ENCODE measurements around the gene FUT6.
"Not testable (repeated sequence)": the region's sequence is repeated elsewhere in the genome, so short reads cannot be mapped to it uniquely, and the experiment has no call there.

FUT6 gene

DNA sequence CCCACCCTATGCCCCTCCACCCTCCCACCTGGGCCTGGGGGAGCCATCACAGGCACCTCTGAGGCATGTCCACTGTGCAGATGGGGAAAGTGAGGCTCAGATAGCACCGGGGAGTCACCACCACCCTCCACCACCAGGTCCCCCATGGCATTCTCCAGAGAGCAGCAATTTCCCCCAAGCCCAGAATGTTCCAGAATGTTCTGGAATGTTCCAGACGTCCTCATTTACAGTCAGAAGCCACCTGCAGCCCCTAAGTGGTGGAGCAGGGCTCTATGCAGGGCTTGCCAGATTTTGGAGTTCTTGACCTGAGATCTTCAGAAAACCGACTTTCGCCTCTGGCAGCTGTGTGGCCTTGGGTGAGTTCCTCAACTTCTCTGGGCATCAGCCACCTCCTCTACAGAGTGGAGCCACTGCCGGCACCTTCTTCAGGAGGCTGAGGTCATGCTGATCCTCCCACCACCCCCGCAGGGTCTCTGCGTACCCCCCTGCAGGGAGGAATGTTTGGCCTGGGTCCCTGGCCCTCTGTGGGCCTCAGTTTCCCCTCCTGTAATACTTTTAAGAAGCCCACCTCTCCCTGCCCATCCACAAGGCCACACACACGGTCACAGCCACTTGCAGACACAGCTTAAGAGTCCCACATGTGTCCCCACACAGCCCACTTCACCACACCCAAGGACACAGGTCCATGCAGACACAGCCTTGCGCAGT is 24.7 kb upstream of the FUT6 start:
- no peak for DNase-seq (ENCODE audit: low read depth, low spot score)

DNA sequence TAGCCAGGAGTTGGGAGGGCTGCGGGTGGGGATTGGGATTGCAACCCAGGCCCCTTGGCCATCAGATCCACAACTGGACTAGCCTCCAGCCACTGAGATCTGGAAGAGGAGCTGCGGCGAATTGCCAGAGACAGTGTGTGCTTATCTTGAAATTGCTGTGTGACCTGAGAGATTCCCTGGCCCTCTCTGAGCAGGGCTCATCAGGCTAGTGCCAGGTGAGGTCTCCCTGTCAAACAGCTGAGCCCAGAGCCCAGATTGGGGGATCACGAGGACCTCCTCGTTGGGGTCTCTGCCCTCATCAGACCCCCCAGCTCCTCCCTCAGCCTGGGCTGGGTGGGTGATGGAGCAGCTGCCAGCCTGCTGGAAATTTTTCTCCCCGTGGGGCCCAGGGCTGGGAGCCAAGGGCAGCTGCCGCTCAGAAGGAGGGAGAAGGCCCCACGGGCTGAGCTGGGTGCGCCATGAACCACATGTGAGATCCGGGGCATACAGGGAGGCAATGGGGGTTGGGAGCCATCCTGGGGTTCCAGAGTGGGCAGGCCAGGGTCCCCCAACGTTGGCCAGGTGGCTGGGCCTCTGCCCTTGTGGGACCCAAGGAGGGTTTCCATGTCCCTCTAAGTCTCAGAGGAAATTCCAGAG is 23.6 kb upstream of the FUT6 start:
- H3K4me3 ChIP-seq (ENCODE audit: low read length): no peak overlapping the region
- no peak for DNase-seq (ENCODE audit: low read depth, low spot score)

More for the DNA sequence above, 24.7 kb upstream of the FUT6 start:
- no peak overlapping the region for H3K4me3 ChIP-seq (ENCODE audit: low read length)

DNA sequence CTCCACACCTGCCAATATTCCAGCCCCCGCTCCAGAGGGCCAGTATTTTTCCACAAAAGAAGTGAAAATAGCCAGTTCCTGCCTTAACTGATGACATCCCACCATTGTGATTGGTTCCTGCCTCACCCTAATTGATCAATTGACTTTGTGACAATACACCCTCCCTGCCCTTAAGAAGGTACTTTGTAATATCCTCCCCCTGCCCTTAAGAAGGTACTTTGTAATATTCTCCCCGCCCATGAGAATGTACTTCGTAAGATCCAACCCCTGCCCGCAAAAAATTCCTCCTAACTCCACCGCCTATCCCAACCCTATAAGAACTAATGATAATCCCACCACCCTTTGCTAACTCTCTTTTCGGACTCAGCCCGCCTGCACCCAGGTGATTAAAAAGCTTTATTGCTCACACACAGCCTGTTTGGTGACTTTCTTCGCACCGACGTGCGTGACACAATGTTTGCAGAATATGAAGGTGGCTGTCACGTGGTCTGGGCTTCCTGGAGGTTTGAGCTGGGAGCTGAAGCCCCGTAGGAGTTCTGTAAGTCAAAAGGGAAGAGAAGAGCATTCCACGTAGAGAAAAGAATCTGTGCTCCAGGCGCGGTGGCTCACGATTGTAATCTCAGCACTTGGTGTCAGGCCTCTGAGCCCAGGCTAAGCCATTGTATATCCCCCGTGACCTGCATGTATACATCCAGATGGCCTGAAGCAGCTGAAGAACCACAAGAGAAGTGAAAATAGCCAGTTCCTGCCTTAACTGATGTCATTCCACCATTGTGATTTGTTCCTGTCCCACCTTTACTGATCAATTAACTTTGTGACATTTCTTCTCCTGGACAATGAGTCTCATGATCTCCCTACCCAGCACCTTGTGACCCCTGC is 17.9 kb upstream of the FUT6 start:
- no peak overlapping the region for H3K4me3 ChIP-seq (ENCODE audit: low read length)
- DNase-seq (ENCODE audit: low read depth, low spot score): no peak

DNA sequence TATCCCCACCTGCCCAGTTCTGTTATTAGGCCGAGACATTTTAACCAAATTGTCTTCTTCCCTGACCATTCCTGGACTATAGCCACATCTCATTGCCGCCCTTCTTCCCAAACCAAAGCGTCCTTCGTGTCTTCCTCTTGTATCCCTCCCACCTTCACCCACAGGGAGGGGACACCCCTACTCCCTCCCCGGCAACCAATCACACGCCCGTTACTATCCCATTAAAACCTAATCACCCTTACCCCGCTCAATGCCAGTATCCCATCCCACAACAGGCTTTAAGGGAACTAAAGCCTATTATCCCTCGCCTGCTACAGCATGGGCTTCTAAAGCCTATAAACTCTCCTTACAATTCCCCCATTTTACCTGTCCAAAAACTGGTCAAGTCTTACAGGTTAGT is 15.6 kb upstream of the FUT6 start:
- not testable (repeated sequence) for H3K4me3 ChIP-seq (ENCODE audit: low read length); DNase-seq (ENCODE audit: low read depth, low spot score)

DNA sequence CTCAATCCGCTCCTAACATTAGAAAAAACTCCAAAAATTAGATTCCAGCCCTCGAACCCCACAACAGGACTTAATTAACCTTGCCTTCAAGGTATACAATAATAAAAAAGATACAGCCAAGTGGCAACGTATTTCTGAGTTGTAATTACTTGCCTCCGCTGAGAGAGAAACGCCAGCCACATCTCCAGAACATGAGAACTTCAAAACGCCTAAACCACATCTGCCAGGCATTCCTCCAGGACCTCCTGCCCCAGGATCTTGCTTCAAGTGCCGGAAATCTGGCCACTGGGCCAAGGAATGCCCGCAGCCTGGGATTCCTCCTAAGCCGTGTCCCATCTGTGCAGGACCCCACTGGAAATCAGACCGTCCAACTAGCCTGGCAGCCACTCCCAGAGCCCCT is 14.6 kb upstream of the FUT6 start:
- H3K4me3 ChIP-seq (ENCODE audit: low read length); DNase-seq (ENCODE audit: low read depth, low spot score): not testable (repeated sequence)

DNA sequence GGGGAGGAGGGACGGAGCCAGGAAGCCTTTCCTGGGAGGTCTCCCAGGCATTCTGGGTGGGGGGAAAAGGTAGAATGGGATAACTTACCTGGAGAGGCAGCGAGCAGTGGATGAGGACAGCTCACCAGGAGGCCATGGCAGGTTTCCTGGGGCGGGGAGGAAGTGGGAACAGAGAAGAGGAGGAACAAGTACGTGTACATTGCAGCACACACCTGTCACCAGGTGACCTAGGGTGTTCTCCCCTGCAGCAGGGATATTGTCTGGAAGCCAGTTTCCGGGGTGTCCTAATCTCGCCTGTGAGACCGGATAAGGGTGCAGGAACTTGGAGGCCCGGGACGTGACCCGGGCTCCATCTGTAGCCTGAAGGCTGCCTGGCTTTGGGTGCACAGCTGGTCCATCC is 11.8 kb upstream of the FUT6 start, which contains the start of gene FUT3:
FUT3 (minus strand) TSS at position 148 of the 400 bp plus-strand sequence.
- DNase-seq (ENCODE audit: low read depth, low spot score): no peak
- H3K4me3 ChIP-seq (ENCODE audit: low read length): no peak within 1 kb of the TSS

DNA sequence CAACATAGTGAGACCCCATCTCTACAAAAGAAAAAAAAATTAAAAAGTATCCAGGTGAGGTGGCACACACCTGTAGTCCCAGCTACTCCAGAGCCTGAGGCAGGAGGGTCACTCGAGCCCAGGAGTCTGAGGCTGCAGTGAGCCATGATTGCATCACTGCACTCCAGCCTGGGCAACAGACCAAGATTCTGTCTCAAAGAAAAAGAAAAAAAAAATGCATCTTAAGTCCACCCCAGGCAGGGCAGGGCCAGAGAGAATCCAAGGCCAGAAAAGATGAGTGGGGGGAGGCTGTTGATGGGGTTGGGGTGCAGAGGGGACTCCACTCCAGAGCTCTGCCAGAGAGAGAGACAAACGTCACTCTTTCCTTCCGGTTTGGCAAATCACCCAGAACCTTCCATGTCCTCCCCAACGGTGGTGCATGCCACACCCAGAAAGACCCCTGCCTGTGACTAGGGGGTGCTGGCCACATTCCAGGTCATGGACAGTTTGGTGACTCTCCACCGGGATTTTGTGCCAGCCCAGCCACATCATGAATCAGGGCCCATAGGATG is 11.3 kb upstream of the FUT6 start:
- no peak overlapping the region for H3K4me3 ChIP-seq (ENCODE audit: low read length)
- DNase-seq (ENCODE audit: low read depth, low spot score): no peak

DNA sequence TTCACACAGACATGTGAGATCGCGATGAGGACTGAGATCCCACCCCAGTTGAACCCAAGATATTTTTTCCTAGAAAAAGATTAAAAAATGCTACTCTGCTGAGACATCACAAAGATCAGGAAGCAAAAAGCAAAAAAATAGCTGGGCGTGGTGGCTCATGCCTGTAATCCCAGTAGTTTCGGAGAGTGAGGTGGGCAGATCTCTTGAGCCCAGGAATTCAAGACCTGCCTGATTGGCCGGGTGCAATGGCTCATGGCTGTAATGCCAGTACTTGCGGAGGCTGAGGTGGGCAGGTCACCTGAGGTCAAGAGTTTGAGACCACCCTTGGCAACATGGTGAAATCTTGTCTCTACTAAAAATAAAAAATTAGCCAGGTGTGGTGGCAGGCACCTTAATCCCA is 10.7 kb upstream of the FUT6 start:
- no peak overlapping the region for H3K4me3 ChIP-seq (ENCODE audit: low read length)
- DNase-seq (ENCODE audit: low read depth, low spot score): no peak

DNA sequence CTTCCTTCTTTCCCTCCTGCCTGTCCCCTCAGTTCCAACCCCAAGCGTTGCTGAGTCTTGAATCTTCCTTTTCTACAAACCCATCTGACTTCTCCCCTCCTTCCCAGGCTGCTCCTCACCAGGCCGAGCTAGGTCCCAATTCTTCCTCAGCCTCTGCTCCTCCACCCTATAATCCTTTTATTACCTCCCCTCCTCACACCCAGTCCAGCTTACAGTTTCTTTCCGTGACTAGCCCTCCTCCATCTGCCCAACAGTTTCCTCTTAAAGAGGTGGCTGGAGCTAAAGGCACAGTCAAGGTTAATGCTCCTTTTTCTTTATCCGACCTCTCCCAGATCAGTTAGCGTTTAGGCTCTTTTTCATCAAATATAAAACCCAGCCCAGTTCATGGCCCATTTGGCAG is 9.1 kb upstream of the FUT6 start:
- not testable (repeated sequence) for H3K4me3 ChIP-seq (ENCODE audit: low read length); DNase-seq (ENCODE audit: low read depth, low spot score)

DNA sequence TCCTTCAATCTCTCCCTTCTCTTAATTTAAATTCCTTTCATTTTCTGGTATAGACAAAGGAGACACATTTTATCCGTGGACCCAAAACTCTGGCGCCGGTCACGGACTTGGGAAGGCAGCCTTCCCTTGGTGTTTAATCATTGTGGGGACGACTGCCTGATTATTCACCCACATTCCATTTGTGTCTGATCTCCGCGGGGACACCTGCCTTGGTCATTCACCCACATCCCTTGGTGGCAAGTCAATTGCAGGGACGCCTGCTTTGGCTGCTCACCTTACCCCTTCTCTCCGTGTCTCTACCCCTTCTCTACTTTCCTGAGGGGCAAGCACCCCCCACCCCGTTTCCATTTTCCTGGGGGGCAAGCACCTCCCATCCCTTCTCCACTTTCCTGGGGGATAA is 8.3 kb upstream of the FUT6 start:
- not testable (repeated sequence) for H3K4me3 ChIP-seq (ENCODE audit: low read length); DNase-seq (ENCODE audit: low read depth, low spot score)

DNA sequence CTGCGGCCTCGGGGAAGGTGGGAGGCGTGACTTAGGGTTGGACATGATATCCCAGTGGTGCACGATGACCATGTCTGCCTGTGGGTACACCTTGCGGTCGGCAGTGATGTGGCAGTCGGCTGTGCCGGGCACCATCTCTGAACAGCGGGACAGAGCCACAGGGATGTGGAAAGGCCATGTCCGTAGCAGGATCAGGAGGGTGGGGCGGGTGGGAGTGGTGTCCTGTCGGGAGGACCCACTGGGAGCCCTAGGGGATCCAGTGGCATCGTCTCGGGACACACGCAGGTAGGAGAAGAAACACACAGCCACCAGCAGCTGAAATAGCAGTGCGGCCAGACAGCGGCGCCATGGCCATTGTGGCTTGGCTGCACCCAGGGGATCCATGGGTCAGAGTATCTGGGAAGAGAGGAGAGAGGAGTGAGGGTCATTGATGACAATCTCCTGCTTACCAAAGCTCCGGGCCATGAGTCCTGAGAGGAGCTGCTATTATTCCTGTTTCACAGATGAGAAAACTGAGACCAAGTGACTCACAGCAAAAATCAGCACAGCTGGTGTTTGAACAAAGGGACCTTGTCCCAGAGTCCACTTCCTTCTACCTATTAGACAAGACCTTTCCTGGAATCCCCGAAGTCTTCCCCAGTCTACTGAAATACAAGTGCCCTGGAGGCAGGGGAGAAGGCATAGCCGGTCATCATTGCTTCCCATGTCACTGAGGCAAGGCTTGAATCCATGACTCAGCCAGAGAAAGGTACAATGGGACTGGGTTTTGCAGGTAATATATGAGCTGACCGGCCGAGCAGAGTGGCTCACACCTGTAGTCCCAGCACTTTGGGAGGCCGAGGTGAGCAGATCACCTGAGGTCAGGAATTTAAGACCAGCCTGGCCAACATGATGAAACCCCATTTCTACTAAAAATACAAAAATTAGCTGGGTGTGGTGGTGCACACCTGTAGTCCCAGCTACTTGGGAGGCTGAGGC is 5.2 kb upstream of the FUT6 start:
- H3K4me3 ChIP-seq (ENCODE audit: low read length): no peak overlapping the region
- DNase-seq (ENCODE audit: low read depth, low spot score): no peak

DNA sequence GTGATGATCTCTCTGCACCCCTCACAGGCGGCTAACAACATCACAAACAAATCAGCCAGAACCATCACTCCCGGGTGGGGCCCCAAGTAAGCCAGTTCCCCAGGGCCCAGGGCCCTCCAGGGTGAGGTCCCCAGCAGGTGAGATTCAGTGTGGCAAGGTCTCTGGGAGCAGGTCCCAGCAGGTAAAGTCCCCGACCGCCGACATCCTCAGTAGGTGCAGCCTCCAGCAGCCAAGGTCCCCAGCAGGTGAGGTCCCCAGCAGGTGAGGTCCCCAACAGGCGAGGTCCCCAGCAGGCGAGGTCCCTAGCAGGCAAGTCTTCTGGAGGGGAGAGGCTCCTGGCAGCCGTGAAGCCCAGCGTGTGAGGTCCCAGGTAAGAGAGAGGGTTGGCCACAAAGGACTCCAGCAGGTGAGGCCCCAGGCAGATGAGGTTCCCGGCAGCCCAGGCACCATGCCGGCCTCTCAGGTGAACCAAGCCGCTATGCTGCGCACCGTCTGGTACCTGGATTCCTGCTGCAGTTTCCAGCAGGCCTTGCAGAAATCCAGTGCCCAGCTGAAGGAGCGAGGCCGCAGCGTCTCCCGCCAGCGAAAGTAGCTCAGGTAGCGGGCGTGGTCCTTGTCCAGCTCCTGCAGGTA is 3.9 kb upstream of the FUT6 start:
- H3K4me3 ChIP-seq (ENCODE audit: low read length): no peak overlapping the region
- DNase-seq (ENCODE audit: low read depth, low spot score): no peak

DNA sequence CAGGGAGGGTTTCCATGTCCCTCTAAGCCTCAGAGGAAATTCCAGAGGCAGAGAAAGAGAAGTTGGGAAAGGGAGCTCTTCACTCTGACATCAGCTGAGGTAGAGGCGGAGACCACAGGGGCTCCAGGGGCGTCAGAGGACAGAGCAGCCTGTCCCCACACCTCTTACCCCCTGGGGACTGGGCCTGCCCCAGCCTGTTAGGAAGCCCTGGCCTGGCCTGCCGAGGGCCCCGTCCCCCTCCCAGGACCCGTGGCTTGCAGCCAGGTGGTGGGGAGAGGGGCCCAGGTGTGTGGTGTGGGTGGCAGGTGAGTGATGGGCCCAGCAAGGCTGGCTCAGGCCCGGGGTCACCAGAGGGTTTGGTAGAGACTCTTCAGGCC is 2.2 kb upstream of the FUT6 start:
- DNase-seq (ENCODE audit: low read depth, low spot score); H3K4me3 ChIP-seq (ENCODE audit: low read length): not testable (repeated sequence)

DNA sequence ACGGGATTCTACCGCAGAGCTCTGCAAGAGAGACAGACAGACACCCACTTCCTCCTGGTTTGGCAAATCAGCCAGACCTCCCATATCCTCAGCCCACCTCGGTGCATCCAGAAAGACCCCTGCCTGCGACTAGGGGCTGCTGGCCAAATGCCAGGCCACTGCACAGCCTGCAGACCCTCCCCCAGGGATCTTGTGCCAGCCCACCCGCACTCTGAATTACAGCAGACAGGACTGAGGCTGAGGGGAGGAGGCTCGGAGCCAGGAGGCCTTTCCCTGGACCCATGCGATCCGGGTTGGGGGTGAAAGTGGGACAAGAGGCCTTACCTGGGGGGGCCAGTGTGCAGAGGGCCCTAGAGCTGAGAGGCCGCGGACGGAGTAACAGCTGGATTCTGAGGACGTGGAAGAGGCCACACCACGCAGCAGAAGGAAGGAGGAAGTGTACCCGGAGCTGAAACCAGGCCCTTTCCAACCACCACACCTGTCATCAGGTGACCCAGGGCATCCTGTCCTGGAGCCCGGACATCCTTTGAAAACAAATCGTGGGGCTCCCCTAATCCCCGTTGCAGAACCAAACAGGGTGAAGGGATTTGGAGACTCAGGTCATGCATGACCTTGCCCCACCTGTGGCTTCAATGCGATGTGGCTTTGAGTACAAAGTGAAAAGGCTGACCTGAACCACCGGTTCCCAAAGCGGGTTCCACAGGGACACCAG is 993 bp downstream of the FUT6 start:
- DNase-seq (ENCODE audit: low read depth, low spot score): no peak
- no peak overlapping the region for H3K4me3 ChIP-seq (ENCODE audit: low read length)

DNA sequence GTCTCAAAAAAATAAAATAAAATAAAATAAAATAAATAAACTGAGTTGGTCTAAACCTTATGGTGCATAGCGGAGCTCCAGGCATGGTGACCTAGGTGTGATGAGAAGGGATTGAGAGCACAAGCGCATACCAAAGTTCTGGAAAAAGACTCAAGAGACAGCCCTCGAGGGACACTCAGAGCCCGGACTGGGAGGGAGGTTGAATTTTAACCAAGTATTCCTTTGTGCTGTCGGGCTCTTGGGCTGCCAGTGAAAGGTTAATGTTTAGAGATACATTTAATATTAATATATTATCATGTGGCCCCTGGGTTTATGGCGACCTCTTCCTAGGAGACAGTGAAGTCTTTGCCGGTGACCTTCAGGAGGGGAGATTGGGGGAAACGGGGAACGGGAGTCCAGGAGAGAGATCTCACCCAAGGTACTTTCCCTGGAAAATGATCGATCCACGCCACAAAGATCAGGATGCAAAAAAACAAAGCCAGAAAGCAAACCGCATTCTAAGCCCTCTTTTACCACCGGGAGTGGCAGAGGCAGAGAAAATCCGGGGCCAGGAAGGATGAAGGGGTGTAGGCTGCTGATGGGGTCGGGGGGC is 1.6 kb downstream of the FUT6 start:
- no peak for DNase-seq (ENCODE audit: low read depth, low spot score)
- H3K4me3 ChIP-seq (ENCODE audit: low read length): no peak overlapping the region

DNA sequence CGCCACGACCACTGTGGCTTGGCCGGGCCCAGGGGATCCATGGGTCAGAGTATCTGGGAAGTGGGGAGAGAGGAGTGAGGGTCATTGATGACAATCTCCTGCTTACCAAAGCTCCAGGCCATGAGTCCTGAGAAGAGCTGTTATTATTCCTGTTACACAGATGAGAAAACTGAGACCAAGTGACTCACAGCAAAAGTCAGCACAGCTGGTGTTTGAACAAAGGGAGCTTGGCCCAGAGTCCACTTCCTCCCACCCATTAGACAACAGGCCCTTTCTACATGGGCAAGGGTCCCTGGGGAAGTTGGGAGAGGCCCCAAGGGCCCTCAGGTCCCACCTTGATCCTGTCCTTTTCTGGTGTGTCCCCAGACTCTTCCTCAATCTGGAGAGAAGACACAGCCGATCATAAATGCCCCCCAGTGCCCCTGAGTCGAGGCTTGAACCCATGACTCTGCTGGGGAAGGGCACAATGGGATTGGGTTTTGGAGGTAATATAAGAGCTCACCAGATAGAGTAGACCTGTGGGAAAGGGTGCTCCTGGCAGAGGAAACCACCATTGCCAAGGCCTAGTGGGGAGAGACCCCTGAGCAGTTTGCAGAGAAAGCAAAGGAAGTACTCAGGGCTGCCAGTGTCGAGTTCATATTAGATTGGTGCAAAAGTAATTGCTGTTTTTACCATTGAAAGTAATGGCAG is 6.8 kb downstream of the FUT6 start:
- no peak for DNase-seq (ENCODE audit: low read depth, low spot score)
- no peak overlapping the region for H3K4me3 ChIP-seq (ENCODE audit: low read length)

DNA sequence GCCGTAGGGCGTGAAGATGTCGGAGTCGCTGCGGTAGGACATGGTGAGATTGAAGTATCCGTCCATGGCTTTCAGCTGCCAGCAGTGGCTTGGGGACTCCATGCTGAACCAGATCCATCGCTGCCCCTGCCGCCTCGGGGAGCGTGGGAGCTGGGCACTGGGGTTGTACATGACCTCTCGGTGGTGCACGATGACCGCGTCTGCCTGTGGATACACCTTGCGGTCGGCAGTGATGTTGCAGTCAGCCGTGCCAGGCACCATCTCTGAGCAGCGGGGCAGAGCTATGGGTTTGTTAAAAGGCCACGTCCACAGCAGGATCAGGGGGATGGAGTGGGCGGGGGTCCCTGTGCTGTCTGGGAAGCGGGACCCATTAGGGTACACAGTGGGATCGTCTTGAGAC is 7.4 kb downstream of the FUT6 start:
- no peak overlapping the region for H3K4me3 ChIP-seq (ENCODE audit: low read length)
- no peak for DNase-seq (ENCODE audit: low read depth, low spot score)

Data from Jurkat, Clone E6-1 (cell line).